Measurements from ENCODE around the gene TSN.

- TF ChIP-seq, protein P1, sequence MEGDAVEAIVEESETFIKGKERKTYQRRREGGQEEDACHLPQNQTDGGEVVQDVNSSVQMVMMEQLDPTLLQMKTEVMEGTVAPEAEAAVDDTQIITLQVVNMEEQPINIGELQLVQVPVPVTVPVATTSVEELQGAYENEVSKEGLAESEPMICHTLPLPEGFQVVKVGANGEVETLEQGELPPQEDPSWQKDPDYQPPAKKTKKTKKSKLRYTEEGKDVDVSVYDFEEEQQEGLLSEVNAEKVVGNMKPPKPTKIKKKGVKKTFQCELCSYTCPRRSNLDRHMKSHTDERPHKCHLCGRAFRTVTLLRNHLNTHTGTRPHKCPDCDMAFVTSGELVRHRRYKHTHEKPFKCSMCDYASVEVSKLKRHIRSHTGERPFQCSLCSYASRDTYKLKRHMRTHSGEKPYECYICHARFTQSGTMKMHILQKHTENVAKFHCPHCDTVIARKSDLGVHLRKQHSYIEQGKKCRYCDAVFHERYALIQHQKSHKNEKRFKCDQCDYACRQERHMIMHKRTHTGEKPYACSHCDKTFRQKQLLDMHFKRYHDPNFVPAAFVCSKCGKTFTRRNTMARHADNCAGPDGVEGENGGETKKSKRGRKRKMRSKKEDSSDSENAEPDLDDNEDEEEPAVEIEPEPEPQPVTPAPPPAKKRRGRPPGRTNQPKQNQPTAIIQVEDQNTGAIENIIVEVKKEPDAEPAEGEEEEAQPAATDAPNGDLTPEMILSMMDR (optimal IDR thresholded peaks at IDR 0.05 in 1 of 3, IDR thresholded peaks at IDR 0.05 in 1 of 3, conservative IDR thresholded peaks at IDR 0.05 in 1 of 3; ENCODE audit: extremely low read depth in 1 of 3, insufficient read depth in 2 of 3, low read length in 3 of 3) = no peak
- TF ChIP-seq EZH2 (IDR thresholded peaks at IDR 0.05; ENCODE audit: low read length) = no peak
These were observed 54.2 kb downstream of the TSN start for GRCh38 chr2:121809607-121810006.

Data from keratinocyte (primary cell).